Activated T-helper 1 cell treated with anti-CD3 and anti-CD28 coated beads, Interleukin-2, amount 50 U/mL, for 16 hours (primary cell): Measurements from ENCODE around the gene SNTA1.
"Not testable (repeated sequence)": the region's sequence is repeated elsewhere in the genome, so short reads cannot be mapped to it uniquely, and the experiment has no call there.

Experiments used
- DNase-seq, 2 donors: peaks; one replicate each; pipeline ENCODE4 v3.0.0-alpha.2; 2020; ENCODE audit warnings: low read depth in 1 of 2, low spot score in 1 of 2

SNTA1 gene

GRCh38 chr20:33443512-33444239, at the start of gene SNTA1:
Gene SNTA1 (minus strand): TSS chr20:33443763. CDS start chr20:33443620, 143 bp downstream.
- peak; percentile 81 to 84 for DNase-seq

DNA sequence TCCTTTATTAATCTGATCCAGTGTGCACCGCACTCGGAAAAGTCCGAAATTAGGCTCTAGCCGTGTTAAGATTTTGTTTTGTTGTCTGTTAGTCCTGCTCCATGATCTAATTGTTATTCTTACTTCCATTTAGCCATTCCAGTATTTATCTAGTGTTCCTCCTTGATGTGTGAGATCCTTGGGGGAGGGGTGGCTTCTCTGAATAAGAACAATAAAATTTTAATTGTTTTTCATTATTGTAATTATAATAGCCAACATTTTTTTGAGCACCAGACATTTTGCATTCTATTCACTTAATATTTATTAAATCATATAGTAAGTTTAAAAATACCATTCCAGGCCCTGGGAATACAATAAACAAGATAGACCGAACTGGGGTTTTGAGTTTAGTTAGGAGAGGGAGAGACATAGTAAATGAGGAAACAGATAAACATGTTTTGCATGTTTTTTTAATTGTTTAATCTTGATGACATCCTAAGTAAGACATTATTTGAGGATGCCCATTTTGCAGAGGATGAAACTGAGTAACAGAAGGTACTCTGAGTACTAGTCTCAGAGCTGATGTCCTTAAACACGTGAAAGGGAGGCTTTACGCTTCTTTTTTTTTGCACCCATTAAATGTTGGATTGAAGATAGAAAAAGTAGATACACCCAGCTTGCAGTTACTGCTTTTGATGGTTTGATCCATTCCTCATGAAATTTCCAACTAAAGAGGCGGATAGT, 47.5 kb upstream of the SNTA1 start:
- no peak for DNase-seq

- no peak for DNase-seq
Measured at GRCh38 chr20:33490023-33490933, 46.7 kb upstream of the SNTA1 start, which contains the start of gene CBFA2T2. Gene CBFA2T2 (plus strand): TSS chr20:33490096. CDS start chr20:33490268, 172 bp downstream.

DNA sequence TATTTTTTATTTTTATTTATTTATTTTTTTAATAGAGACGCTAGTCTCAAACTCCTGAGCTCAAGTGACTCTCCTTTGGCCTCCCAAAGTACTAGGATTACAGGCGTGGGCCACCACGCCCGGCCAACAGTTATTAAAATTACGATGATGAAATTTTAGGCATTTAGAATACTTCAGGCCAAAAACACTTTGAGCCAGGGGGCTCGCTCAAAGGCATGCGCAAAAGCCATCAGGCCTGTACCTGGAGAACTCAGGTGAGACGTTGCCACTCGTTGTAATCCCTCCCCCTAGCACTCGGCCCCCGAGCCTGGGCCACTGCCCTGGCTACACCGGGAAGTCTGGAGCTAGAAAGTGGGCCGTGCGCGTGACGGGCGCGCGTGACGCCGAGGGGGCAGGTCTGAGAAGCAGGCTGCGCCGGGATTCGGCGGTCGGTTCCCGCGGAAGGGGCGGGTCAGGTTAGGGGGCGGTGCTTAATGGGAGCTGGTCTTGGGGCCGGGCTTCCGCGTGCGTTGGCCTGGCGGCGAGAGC, 46.0 kb upstream of the SNTA1 start:
- peak; percentile 98 to 99 for DNase-seq

DNA sequence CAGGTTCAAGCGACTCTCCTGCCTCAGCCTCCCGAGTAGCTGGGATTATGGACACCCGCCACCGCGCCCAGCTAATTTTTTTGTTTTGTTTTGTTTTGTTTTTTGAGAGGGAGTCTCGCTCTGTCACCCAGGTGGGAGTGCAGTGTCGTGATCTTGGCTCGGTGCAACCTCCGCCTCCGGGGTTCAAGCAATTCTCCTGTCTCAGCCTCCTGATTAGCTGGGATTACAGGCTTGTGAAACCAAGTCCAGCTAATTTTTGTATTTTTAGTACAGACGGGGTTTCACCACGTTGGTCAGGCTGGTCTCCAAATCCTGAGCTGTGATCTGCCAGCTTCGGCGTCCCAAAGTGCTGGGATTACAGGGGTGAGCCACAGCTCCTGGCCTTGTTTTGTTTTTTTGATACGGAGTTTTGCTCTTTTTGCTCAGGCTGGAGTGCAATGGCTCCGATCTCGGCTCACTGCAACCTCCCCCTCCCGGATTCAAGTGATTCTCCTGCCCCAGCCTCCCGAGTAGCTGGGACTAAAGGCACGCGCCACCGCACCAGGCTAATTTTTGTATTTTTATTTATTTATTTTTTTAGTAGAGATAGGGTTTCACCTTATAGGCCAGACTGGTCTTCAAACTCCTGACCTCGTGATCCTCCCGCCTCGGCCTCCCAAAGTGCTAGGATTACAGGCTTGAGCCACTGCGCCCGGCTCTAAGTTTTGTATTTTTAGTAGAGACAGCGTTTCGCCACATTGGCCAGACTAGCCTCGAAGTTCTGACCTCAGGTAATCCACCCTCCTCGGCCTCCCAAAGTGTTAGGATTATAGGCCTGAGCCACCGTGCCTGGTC, 45.3 kb upstream of the SNTA1 start:
- DNase-seq: not testable (repeated sequence)

GRCh38 chr20:33488201-33488600, 44.6 kb upstream of the SNTA1 start:
- DNase-seq: no peak

DNA sequence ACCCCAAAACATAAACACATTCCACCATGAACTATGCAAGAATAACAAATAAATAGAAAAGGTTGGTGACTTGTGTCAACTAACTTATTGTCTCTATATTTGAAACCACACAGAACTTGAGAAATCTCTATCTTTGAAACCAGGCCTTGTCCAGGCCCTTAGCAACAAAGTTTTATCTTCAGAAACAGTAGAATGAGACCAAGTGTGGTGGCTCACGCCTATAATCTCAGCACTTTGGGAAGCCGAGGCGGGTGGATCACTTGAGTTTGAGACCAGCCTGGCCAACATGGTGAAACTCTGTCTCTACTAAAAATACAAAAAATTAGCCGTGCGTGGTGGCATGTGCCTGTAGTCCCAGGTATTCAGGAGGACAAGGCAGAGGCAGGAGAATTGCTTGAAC, 39.6 kb upstream of the SNTA1 start:
- DNase-seq: not testable (repeated sequence)

GRCh38 chr20:33482581-33482980, 39.0 kb upstream of the SNTA1 start:
- no peak for DNase-seq

GRCh38 chr20:33481431-33481941, 37.9 kb upstream of the SNTA1 start:
- no peak for DNase-seq

DNA sequence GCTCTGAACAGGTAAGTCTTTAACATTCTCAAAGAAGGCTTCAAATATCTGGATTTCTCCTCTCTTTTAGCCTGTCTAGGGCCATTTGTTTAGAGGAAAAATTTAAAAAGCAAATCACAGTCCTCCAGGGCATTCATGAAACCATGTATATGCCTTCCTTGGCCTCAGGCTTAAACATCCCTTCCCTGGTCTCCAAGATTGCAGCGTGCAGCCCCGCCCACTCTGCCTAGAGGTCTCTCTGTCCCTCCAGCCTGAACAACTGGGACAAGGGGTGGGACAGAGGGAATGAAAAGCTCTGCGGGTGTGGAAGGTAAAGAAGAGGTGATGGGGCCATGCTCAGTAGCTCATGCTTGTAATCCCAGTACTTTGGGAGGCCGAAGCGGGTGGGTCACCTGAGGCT, 36.5 kb upstream of the SNTA1 start:
- DNase-seq: no peak

DNA sequence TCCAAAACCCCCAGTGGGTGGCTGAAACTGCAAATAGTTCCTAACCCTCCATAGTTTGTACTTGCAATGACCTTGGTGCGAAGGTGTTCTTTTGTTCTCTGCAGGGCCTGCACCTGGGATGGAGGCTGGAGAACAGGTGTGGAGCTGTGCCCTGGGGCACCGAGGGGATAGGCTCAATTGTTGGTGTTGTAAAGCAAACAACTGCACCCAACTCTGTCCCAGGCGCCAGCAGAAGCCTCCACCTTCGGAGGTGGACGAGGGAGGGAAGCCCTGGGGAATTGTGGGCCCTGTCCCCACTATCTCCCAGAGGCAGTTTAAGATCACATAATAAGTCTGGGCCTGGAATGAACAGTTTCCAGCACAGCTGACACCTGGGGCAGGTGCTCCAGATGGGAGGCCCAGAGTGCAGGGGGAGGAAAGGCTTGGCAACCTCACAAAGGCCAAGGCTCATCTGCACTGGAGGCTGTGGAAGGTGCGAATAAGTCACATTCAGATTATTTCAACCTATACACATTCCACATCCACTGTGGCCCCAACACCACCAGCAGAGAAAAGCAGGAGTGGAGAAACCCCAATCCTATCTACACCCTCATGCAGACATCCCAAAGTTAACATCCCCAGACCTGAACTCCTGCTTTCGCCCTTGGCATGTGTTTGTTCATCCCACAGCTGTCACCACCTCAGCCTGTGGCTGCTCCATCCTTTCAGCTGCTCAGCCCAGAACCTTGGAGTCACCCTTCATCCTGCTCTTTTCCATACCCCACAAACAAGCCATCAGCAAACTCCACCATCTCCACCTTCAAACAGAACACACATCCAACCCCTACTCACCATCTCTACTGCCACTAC, 34.0 kb upstream of the SNTA1 start:
- DNase-seq: no peak

GRCh38 chr20:33475381-33476152, 32.0 kb upstream of the SNTA1 start:
- DNase-seq: no peak

- DNase-seq: no peak
Measured at GRCh38 chr20:33474963-33475362, 31.4 kb upstream of the SNTA1 start.

- DNase-seq: no peak
Measured at GRCh38 chr20:33474097-33474873, 30.7 kb upstream of the SNTA1 start.

DNA sequence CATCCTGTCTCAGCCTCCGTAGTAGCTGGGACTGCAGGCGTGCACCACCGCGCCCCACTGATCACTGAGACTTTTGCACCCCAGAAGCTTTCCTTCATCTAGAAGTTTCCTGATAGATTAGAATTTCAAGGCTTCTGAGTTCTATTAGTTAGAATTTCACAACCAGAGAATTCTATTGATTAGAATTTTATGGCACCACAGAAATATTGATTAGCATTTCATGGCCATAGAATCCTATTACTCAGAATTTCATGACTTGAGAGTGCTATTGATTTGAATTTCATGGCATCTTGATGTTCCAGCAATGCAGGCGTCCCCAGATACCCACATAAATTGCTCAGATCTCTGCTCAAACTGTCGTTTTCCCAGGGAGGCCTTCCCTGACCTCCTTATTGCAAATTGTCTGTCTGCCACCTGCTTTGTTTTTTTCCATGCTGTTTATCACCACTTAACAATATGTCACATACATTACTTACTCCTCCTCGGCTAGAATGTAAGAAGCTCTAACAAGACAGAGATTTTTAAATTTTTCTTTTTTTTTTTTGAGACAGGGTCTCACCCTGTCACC, 29.4 kb upstream of the SNTA1 start:
- DNase-seq: no peak

DNA sequence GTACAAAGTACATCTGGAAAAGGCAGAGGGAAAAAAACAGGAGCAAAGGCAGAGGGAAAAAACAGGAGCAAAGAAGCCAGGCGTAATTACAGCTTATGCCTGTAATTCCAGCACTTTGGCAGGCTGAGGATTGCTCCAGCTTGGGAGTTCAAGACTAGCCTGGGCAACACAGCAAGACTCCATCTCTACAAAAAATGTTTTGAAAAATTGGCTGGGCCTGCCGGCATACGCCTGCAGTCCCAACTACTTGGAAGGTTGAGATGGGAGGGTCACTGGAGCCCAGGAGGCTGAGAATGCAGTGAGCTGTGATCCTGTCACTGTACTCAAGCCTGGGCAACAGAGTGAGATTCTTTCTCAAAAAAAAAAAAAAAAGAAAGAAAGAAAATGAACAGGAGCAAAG, 27.3 kb upstream of the SNTA1 start:
- no peak for DNase-seq

DNA sequence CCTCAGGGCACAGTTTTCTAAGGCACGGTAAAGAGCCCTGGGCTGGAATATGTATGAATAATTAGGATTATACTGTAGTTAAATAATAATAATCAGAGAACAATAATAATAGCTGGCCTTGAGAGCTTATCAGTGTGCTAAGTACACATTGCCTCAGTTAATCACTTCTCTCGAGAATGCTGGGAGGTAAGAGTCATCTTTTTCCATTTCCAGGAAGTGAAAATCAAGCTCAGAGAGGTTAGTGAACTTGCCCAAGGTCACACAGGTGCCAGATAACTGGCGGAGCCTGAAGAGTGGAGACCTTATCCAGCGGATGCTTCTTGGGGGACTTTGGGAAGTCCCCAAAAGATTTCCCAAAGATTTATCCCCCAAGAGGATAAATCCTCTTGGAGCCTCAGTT, 26.9 kb upstream of the SNTA1 start:
- DNase-seq: no peak
